NCI-H1105 treated with DMSO at 0.1 percent for 48 hours (cell line): ENCODE results near the gene CCDC57.
"Not testable (repeated sequence)": the region's sequence is repeated elsewhere in the genome, so short reads cannot be mapped to it uniquely, and the experiment has no call there.

ENCODE experiments used
- DNase-seq: peaks from one replicate; lab custom pipeline; 2025; lab: John Stamatoyannopoulos, UW

Gene CCDC57

DNA sequence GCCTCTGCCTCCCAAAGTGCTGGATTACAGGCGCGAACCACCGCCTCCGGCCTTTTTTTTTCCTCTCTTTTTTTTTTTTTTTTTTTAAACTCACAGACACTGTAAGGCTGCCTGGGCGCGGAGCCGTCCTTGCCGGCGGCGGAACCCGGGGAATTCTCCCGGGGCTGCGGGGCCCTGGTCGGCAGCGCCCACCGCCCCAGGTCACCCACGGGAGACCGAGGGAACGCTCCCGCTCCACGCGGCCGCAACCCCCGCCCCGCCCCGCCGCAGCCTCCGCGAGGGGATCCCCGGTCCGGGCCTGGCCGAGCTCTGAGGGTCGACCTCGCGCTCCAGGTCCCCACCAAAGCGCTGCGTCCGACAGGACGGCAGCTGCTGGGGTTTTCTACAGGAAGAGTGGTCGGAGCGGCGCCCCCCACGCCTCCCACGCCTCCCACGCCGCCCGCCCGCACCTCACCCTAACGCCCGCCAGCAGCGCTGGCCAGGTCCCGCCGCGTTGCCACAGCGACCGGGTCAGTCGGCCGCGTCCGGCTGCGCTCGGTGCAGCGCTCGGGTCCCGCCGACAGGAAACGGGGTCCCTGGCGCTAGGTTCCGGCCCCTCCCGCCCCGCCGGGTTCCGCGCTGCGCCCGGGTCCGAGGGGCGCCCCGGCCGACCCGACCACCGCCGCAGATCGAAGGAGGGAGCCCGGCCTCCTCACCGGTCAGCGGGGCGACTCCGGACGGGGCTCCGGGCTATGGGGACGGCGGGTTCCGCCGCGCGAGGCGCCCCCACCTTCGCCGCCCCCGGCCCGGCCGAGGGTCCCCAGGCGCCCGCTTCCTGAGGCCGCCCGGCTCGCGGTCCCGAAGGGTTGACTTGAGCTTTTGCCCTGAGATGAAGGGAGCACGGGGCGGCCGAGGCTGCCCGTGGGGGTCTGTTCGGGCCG, at the start of gene CCDC57:
TSS of gene CCDC57 (minus strand) at position 512 of the 920 bp plus-strand sequence. CDS start 10,898 bp downstream, outside the sequence.
- peak; percentile 41 for DNase-seq

GRCh38 chr17:82262344-82262743, 49.7 kb upstream of the CCDC57 start:
- no peak for DNase-seq

DNA sequence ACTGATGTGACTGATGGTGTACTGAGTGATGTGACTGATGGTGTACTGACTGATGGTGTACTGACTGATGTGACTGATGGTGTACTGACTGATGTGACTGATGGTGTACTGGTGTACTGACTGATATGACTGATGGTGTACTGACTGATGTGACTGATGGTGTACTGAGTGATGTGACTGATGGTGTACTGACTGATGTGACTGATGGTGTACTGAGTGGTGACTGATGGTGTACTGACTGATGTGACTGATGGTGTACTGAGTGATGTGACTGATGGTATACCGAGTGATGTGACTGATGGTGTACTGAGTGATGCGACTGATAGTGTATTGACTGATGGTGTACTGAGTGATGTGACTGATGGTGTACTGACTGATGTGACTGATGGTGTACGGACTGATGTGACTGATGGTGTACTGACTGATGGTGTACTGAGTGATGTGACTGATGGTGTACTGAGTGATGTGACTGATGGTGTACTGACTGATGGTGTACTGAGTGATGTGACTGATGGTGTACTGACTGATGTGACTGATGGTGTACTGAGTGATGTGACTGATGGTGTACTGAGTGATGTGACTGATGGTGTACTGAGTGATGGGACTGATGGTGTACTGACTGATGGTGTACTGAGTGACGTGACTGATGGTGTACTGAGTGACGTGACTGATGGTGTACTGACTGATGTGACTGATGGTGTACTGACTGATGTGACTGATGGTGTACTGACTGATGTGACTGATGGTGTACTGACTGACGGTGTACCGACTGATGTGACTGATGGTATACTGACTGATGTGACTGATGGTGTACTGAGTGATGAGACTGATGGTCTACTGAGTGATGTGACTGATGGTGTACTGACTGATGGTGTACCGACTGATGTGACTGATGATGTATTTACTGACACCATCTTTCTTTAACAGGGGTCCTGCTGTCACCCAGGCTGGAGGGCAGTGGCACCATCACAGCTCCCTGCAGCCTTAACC, 47.6 kb upstream of the CCDC57 start:
- DNase-seq = not testable (repeated sequence)

GRCh38 chr17:82258555-82258954, 45.9 kb upstream of the CCDC57 start:
- no peak for DNase-seq

DNA sequence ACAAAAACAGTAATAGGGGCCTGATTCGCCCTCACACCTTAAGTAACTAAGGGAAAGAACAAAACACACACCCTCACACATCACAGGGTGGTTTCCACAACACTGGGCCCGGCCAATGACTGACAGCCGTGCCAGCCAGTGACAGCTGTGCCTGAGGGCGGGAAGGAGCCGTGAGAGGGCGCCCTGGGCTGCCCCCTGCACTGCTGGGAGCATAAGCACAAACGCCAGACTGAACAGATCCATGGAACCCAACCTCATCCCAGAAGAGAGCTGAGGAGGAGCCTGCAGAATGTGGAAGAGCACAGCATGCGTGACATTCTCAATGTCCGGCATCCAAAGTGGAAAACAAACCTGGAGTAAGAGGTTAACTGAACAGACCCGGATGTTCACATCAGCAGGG, 44.8 kb upstream of the CCDC57 start:
- no peak for DNase-seq

DNA sequence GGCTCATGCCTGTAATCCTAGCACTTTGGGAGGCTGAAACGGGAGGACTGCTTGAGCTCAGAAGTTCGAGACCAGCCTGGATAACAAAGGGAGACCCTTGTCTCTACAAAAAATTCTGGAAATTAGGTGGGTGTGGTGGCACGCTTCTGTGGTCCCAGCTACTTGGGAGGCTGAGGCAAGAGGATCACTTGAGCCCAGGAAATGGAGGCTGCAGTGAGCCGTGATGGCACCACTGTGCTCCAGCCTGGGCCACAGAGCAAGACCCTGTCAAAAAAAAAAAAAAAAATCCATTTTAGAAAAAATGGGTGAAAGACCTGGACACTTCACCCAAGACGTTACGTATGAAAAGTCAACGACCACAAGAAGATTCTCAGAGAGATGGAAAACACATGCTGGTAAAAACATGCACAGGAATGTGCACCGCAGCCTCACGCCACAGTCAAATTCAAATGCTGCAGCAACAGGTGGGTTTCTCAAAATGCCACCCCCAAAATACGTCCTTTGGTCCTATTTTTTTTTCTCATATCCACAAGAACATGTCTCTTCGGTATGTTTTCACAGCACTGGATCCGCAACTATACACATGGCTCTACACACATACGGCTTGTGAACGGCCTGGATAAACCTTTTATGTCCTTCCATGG, 43.7 kb upstream of the CCDC57 start:
- no peak for DNase-seq

DNA sequence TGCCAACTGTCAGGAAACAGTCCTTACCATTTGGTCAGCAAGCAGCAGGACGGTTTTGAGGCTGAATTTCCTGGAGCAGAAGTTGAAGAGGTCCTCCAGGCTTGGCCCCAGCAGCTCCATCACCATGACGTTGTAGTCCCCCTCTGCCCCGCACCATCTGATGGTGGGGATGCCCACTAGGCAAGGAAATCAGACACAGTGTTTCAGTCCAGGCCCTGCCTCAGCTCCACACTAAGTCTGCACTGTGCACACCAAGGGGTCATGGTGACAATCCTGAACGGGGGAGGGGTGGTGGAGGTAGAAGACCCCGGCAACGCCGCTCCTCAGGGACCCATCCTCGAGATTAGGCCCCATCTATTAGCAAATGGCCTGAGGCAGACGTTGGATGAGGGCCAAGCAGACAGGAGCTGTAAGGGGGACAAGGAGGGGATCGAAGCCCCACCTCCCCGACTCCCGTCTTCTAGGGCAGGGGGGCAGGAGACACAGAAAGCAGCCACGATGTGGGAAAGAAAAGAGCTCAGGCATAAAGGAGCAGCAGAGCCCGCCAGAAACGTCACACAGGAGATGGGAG, 42.8 kb upstream of the CCDC57 start:
- no peak for DNase-seq

- not testable (repeated sequence) for DNase-seq
Observed at GRCh38 chr17:82254746-82255145, 42.1 kb upstream of the CCDC57 start.

GRCh38 chr17:82254096-82254495, 41.5 kb upstream of the CCDC57 start:
- DNase-seq = not testable (repeated sequence)

- no peak for DNase-seq
Observed at GRCh38 chr17:82253179-82253544, 40.5 kb upstream of the CCDC57 start.

GRCh38 chr17:82252511-82253178, 40.0 kb upstream of the CCDC57 start:
- DNase-seq = no peak

DNA sequence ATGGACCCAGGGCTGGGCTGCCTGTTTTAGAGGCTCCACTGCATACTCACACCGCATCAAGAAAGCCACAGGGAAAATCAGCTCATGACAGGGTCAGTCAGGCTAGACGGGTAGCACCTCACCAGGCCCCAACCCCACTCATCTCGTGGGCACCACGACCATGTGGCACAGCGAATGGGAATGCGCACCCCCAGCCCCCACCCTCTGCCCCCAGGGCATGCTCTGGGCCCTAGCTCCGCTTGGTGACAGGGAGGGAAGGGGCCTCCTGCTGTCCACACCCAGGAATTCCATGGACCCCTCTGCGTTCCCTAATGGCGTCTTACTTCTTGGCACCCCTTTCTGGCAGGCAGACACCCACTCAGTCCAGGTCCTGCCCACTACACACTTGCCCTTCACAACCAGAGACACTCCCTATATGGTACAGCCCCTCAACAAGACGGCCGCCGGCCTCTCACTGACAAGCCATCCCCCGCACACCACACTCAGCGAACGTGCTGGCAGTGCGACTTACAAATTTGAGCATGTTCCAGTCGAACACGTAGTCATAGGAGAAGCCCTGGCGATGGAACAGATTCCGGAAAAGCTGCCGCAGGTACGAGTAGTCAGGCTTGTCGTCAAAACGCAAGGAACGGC, 38.3 kb upstream of the CCDC57 start:
- no peak for DNase-seq

GRCh38 chr17:82249896-82250581, 37.4 kb upstream of the CCDC57 start:
- DNase-seq = no peak

- no peak for DNase-seq
Observed at GRCh38 chr17:82248815-82249674, 36.4 kb upstream of the CCDC57 start.

DNA sequence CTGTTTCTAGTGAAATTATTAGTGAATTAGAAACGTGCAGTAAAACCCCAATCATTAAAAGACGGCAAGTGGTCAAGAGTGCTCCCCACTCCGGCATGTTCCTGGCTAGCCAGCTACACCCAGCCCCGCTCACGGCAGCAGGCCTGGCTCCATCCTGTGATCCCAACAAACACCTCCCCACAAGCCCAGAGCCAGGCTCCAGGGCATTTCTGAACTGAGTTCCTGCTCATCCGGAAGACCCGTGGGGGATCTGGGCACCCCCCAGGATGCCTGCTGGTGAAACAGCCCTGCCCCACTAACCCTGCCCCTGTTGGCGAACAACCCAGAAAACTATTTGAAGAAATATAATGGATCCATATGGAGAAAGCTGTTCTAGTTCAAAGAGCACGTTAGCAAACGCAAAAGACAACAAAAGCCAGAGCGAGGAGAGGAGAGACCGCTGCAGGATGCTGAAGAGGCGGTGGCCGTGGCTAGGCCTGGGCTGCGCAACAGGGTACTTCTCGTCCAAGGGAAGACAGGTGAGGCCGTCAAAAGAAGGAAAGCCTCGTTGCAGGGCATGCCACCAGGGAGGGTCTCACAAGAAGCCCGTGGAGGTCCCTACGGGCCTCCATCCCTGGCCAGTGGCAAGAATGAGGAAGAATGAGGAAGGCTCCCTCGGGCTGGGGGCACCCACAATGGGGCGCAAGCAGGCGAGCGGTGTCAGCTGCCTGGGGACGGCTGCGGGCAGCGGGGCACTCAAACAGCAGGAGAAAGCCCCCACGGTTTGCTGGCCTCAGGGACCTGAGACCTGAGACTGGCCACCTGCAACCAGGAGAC, 35.4 kb upstream of the CCDC57 start:
- no peak for DNase-seq

DNA sequence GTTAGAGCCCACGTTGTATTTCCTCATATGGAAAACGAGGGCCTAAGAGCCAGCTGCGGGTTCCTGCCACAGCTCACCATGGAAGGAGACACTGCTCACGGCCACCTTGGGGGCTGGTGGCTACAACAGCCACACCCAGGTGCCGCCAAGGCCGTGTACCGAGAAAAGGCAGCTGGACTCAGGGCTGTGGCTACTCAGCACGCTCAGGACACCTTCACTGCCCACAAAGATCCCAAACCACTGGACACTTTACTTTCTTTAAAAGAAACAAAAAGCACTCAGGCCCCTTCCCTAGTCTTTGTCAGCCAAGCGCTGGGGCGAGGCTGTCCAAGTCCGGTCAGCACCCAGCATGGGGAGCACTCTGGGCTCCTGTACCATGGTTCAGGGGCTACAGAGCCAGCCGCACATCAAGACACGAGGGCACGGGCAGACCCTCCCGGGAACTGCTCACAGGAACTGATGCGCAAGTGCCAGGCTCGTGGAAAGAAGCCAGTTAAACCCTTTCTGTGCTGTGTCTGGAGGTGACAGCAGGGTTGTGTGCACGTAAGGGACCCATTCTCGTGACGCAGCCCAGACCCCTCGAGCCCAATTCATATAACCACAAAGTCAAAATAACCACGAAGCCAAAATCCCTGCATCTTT, 34.7 kb upstream of the CCDC57 start:
- no peak for DNase-seq

DNA sequence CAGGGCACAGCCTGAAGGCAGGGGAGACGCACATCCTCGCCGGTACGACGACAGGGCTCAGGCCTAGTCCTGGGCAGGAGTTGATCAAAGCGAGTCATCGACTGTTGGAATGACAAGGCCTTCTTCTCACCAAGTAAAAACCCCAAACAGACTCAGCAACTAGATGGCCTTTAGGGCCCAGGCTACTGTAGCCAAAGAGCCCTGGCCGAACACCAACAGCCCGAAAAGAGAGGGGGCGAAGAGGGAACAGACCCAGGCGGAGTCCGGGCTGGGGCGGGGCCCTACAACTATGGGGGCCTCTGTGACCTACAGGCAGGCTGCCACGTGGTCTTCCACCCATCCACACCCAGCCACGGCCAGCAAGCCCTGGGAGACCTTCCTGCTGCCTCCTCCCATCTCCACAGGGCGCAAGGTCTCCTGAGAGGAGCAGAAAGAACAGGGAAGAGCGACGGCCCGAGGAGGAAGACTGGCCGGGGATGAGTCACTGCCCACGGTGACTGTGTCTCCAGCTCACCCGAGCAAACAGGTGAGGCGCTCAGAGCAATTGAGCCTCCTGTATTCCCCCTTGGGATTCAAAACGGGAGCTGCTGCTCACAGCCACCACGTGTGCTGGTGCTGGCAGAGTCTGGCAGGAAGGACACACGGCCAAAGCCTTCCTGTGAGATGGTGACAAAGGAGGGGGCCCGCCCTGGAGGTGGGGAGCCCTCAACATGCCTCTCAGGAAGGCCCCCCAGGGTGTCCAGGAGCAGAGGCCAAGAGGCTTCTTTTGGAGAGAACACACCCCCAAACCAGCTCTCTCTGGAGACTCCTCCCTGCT, 33.9 kb upstream of the CCDC57 start:
- no peak for DNase-seq
